Thoracic aorta (tissue), 2 donors: Measurements from ENCODE around the gene CTCF. TPM values are rescaled to one million over a fixed set of nuclear protein-coding genes. Genes with fewer than 3 reads are reported as not detected.

Source experiments
- ATAC-seq: fragments of 150-250 bp; one replicate; pipeline ENCODE4 v1.8.0; 2017; ENCODE audit warnings: low read depth; ENCODE audit not compliant: insufficient number of reproducible peaks, low FRiP score
- DNase-seq: peaks from one replicate; pipeline ENCODE4 v3.0.0-alpha.2; 2020; ENCODE audit warnings: low spot score
- H3K27ac ChIP-seq, 2 donors: fragments of 200-600 bp; sonication (generic); 1 replicate in 1 of 2; 2 replicates in 1 of 2; pipeline ENCODE4 v1.5.1; 2016; ENCODE audit warnings: mild to moderate bottlenecking in 2 of 2, moderate library complexity in 2 of 2
- H3K27me3 ChIP-seq: fragments of 200-600 bp; sonication (generic); replicated peaks from 2 replicates; pipeline ENCODE4 v1.6.0; 2016; ENCODE audit warnings: mild to moderate bottlenecking; ENCODE audit not compliant: insufficient read depth
- H3K36me3 ChIP-seq: fragments of 200-600 bp; sonication (generic); one replicate; pipeline ENCODE4 v1.5.1; 2016
- H3K4me1 ChIP-seq, 2 donors: fragments of 200-600 bp; sonication (generic); 1 replicate in 1 of 2; 2 replicates in 1 of 2; pipeline versions ENCODE4 v1.5.1 to v1.6.0; 2016; ENCODE audit warnings: low read depth in 2 of 2, mild to moderate bottlenecking in 1 of 2; ENCODE audit not compliant: control insufficient read depth in 1 of 2
- H3K4me3 ChIP-seq: fragments of 200-600 bp; sonication (generic); 2 replicates; pipeline ENCODE4 v1.5.1; 2016; ENCODE audit warnings: mild to moderate bottlenecking
- H3K9me3 ChIP-seq: fragments of 200-600 bp; sonication (generic); 2 replicates; pipeline ENCODE4 v1.5.1; 2016
- total RNA-seq, 2 donors: library from RNA; depleted of rRNA; stranded (reverse); fragments of >200 nt; gene quantifications; one replicate each; pipeline versions ENCODE4 v1.1.0 to v1.2.3, GENCODE V29; 2016
- TF ChIP-seq, protein P1 (sequence below): fragments of 200-600 bp; sonication (generic); IDR thresholded peaks from one replicate; pipeline ENCODE4 v1.5.1; 2019; ENCODE audit warnings: antibody characterized with exemption

CTCF gene
- total RNA-seq, 2 donors from 2014 or later, result 23.0 to 26.7 TPM

DNA sequence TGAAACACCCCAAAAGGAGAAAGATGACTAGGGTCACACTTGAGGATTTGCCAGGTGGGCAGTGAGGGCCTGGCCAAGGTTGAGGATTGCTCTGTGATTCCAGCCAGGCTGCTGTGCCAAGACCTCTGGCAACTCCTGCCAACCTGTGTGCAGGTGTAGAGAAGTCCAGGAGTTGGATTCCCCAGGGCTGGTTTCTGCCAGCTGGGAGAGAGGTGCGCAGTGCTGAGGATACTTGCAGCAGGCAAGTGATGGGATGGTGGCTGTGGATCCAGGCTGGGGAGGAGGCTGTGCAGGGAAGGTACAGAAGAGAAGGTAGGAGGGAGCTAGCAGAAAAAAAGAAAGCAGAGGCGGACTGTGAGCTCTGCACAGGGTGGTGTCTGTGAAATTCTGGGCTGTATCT is 27.1 kb upstream of the CTCF start:
- no peak overlapping the region for H3K27ac ChIP-seq
- no peaks in the 10 kb centered on the region for H3K9me3 ChIP-seq
- peaks cover 34 to 61% of the 10 kb centered on the region in 2 donors for H3K4me1 ChIP-seq
- no peak overlapping the region for H3K4me3 ChIP-seq
- H3K36me3 ChIP-seq, result peaks cover 4% of the 10 kb centered on the region
- no peak for ATAC-seq
- TF ChIP-seq, protein P1, sequence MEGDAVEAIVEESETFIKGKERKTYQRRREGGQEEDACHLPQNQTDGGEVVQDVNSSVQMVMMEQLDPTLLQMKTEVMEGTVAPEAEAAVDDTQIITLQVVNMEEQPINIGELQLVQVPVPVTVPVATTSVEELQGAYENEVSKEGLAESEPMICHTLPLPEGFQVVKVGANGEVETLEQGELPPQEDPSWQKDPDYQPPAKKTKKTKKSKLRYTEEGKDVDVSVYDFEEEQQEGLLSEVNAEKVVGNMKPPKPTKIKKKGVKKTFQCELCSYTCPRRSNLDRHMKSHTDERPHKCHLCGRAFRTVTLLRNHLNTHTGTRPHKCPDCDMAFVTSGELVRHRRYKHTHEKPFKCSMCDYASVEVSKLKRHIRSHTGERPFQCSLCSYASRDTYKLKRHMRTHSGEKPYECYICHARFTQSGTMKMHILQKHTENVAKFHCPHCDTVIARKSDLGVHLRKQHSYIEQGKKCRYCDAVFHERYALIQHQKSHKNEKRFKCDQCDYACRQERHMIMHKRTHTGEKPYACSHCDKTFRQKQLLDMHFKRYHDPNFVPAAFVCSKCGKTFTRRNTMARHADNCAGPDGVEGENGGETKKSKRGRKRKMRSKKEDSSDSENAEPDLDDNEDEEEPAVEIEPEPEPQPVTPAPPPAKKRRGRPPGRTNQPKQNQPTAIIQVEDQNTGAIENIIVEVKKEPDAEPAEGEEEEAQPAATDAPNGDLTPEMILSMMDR, result no peak
- H3K27me3 ChIP-seq, result no peaks in the 10 kb centered on the region
- no peak for DNase-seq

DNA sequence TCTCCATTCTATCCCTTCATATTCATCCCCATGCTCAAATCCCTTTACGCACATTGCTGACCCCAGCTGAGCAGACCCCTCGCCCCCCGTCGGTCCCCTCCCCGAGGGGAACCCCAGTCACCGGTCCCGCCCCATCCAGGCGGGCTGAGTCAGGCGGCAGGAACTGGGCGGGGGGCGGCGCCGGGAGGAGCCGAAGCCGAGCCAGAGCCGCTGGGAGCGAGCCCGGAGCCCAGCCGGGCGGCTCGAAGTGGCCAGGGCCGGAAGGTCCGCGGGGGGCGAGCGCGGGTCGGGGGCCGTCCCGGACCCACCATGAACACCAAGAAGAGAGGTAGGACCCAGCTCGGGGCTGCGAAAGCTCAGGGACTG is 25.1 kb upstream of the CTCF start:
- no peaks in the 10 kb centered on the region for H3K9me3 ChIP-seq
- peaks cover 21% of the 10 kb centered on the region for H3K36me3 ChIP-seq
- peak; percentile 54 for ATAC-seq
- H3K27me3 ChIP-seq, result no peaks in the 10 kb centered on the region
- TF ChIP-seq, protein P1, result no peak
- DNase-seq, result no peak
- peak overlapping the region; percentile 90 for H3K4me3 ChIP-seq
- peaks cover 17 to 42% of the 10 kb centered on the region in 2 donors for H3K4me1 ChIP-seq
- H3K27ac ChIP-seq, result peak overlapping the region; percentile 4 to 67

DNA sequence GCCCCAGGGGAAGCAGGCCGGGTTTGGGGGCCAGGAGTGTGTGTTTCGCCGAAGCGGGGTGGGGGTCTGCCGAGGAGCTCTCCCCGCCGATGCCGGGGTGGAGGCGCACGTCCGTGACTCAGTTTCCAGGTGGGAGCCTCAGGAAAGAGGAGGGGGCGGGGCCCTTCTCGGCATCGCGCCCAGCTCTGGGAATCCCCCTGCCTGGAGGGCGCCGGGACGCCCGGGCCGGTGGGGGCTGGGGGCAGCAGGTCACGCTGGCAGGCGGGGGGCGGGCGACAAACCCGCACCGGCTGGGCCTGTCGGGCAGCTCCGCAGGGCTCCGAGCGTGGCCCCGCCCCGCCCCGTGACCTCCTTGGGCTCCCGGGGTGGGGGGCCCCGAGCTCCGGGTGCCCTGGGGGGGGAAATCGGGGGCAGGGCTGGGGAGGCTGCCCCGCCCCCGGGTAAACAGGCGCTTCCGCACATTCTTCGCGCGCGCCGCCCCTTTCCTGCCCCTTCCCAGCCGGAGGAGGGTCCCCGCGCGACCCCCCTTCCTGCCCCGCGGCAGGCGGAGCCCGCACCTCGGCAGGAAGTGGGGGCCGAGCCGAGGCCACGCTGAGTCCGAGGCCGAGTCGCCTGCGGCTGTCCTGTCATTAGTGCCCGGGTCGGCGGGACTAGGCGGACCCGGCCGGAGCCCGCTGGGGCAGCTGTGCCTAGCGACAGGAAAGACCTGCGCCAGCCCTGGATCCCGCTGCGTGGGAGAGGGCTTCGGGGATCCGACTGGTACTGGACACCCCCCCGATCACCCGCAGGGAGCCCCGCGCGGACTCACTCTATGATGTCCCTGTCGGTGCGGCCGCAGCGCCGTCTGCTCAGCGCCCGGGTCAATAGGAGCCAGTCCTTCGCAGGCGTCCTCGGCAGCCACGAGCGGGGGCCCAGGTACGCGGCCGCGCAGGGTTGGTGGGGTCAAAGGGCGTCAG is 24.4 kb upstream of the CTCF start:
- Histone ChIP-seq H3K4me1 (peaks cover 14 to 36% of the 10 kb centered on the region in 2 donors), H3K27me3 (no peaks in the 10 kb centered on the region), H3K9me3 (no peaks in the 10 kb centered on the region), H3K4me3 (peak overlapping the region; percentile 90), H3K36me3 (peaks cover 25% of the 10 kb centered on the region), H3K27ac (peak overlapping the region; percentile 4 to 67)
- ATAC-seq (no peak), DNase-seq (no peak)
- TF ChIP-seq, protein P1, result no peak

DNA sequence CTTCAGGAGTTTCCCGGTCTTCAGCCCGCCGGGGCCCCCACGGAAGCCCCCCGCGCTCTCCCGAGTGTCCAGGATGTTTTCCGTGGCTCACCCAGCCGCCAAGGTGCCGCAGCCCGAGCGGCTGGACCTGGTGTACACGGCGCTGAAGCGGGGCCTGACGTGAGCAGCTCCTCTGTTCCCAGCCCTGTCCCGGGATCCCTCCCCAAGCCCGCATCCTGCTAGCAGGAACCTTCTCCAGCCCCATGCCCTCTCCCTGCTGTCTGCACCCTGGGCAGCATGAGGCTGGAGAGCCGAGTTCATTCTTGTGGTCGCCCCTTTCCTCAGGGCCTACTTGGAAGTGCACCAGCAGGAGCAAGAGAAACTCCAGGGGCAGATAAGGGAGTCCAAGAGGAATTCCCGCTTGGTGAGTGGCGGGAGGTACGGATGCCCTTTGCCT is 23.6 kb upstream of the CTCF start:
- Histone ChIP-seq H3K36me3 (peaks cover 32% of the 10 kb centered on the region), H3K27ac (peak overlapping the region in 1 of 2 donors; percentile 67), H3K9me3 (no peaks in the 10 kb centered on the region), H3K4me3 (peak overlapping the region; percentile 90), H3K27me3 (no peaks in the 10 kb centered on the region), H3K4me1 (peaks cover 14 to 30% of the 10 kb centered on the region in 2 donors)
- DNase-seq, result no peak
- no peak for ATAC-seq
- TF ChIP-seq, protein P1, result no peak

DNA sequence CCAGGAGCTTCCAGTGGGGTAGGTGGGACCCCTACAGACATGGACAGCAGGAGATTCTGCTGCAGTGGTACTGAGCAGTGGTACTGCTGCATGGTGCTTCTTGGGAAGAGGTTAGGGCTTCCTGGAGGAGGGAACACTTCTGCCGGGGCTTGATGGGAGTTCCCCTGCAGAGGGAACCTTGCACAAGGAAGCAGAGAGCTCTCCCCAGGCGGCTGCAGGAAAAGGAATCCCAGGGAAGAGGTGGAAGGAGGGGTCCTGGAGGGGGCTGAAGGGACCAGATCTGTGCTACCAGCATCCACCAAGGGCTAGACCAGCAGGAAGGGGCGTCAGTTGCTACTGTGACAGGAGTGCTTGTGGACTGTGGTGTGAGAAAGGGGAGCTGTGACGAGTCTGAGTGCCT is 23.1 kb upstream of the CTCF start:
- Histone ChIP-seq H3K27ac (no peak overlapping the region), H3K36me3 (peaks cover 37% of the 10 kb centered on the region)

More for the DNA sequence above, 23.1 kb upstream of the CTCF start:
- no peak for ATAC-seq
- no peak for DNase-seq
- Histone ChIP-seq H3K27me3 (no peaks in the 10 kb centered on the region), H3K9me3 (no peaks in the 10 kb centered on the region), H3K4me1 (peaks cover 14 to 30% of the 10 kb centered on the region in 2 donors), H3K4me3 (no peak overlapping the region)
- TF ChIP-seq, protein P1, result no peak
